HG03064 (cell line): ENCODE measurements around the gene TBCK.

Source experiments
- ATAC-seq: cut with Tn5 transposase; IDR thresholded peaks from one replicate; pipeline ENCODE4 v1.9.1; 2021; ENCODE audit warnings: low read depth; ENCODE audit not compliant: unreplicated experiment

TBCK gene

DNA sequence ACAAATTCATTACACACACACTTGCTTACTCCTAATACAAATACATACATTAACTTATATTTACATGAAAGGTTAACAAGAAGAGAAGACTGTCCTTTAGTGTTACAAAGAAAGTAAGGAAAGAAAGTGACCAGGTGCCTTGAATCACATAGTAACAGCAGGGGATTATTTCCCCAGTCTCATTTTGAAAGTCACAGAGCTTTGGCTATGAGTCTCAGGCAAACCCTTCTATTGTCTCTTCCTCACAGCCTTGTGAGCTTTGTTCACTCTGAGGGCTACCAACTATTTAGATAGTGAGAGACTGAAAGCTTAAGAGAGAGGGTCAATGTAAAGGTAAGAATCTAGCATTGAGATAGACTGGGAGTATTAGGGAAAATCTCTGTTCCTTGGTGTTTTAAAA lies 259.1 kb downstream of the TBCK start:
- no peak for ATAC-seq

DNA sequence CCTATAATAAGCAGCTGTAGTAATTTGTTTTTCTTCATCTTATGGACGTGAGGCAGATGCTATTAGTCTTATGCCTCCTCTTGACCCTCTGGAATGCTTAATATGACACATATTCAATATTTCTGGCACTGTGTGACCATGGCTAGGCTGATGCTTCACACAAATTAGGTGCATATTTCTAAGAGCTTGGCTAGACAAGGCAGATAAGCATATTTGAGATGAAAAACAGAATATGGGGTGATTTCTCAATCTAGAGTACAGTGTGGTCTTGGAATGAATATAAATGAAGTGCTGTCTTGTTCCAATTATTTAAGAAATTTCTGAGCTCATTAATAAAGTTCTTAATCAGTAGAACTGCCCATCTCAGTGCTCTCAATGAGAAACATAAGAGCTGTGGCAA lies 264.5 kb downstream of the TBCK start:
- ATAC-seq = no peak

- no peak for ATAC-seq
Observed at GRCh38 chr4:106049490-106049889, 266.5 kb downstream of the TBCK start.

GRCh38 chr4:106048250-106048971 lies 267.6 kb downstream of the TBCK start:
- no peak for ATAC-seq

GRCh38 chr4:106046083-106046482 lies 269.9 kb downstream of the TBCK start:
- ATAC-seq = no peak

- no peak for ATAC-seq
Observed at GRCh38 chr4:106041294-106042002, 274.6 kb downstream of the TBCK start.

DNA sequence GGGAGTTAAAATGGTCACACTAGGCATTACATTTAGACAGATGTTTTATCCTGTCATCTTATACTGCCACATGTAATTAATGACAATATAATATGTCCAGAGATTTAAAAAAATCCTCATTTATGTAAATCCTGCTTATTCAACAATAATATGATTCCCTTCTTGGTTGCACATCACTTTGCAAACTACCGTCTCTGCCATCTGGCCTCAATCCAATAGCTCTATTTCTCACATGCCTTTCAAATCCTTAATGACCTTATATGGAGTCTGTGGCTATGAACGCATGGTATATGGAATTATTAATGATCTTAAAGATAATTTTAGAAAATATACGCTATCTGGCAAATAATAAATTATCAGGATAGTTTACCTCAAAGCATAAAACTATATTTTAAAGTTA lies 276.2 kb downstream of the TBCK start:
- no peak for ATAC-seq

GRCh38 chr4:106038908-106039307 lies 277.1 kb downstream of the TBCK start:
- no peak for ATAC-seq

DNA sequence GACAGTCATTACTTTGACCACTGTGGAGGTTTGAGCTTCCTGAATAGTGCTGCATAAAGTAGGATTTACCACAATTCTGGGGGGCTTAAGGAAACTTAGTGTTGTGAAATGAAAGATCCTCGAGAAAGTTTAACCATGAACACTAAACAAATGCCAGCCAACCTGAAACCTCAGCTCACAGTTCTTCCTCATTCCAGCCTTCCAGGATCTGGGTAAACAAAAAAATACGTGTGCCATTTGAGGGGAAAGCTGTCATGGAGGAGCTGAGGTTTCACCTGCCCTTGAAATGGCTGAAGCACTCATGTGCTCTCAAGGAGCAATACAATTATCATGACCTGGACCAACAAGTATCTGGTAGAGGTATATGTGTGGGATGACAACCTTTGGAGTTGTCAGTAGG lies 278.0 kb downstream of the TBCK start:
- ATAC-seq = no peak

- no peak for ATAC-seq
Observed at GRCh38 chr4:106036848-106037247, 279.2 kb downstream of the TBCK start.

DNA sequence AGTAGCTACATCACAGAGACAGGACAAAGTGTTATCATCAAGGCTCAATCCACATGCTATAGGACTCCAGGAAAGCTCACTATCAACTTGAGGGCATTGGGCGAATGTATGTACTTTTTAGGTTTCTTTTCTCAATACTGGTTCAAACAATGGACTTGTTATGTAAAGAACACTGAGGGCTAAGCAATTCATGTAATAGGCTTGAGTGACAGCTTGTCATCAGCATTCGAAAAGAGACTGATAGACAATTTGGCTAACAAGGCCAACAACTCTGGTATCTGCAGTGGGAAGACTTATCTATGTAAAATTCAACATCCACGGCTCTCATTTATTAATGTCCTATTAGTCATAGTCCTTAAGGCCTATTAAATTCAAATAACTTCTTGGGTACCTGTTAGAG lies 279.7 kb downstream of the TBCK start:
- ATAC-seq = no peak

GRCh38 chr4:106035204-106035603 lies 280.8 kb downstream of the TBCK start:
- no peak for ATAC-seq

DNA sequence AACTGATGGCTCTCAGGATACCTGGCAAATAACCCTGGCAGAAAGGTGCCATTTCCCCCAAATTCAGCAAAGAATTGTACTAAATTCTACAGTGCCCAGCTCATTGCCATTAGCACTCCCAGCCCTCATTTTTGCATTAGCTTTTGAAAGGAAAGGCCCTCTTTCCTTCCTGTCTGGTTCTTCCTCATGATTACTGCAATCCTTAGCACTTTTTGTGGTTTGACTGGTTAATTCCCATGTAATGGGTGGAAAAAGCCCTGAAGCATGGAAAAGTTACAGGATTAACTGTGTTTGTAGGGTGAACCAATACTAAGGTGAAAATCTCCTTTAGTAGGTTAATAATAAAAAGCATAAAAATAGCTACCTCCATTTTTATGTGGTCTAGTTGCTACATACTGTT lies 281.3 kb downstream of the TBCK start:
- no peak for ATAC-seq

DNA sequence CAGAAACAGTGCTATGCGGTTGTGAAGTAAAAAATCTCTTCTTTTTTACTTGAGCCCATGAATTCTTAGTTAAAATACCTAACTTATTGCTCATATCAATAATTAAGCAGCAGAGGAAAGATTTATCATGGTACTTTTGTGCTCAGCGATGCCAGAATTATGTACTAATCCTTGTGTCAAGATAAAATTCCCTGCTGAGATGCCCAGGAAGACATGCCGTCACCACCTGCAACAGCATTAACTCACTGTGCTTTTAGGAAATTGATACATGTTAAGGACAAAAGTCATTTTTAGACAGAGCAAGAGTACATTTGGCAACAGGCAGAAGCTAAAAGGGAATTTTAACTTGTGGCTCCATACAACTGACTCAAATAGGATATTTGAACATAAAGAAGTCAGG lies 281.8 kb downstream of the TBCK start:
- no peak for ATAC-seq

DNA sequence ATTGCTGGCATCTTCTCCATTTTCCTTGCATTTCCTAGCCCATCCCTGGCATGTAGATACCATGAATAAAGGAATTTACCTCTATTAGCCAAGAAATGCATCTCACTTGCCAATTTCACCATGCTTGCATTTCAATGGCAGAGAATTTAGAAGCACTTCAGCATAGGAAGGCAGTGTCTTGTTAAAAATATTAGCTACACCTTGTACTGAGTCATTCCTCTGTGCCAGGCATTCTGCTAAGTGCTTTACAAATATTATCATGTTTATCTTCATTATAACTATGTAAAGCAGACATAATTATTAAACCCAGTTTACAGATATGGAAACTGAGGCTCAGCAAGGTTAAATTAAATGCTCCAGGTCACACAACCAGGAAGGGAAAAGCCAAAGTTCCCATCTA lies 282.5 kb downstream of the TBCK start:
- no peak for ATAC-seq

GRCh38 chr4:106032851-106033286 lies 283.1 kb downstream of the TBCK start:
- ATAC-seq = no peak

- ATAC-seq = no peak
Observed at GRCh38 chr4:106022454-106022853, 293.6 kb downstream of the TBCK start.

- no peak for ATAC-seq
Observed at GRCh38 chr4:106021737-106022410, 294.1 kb downstream of the TBCK start.

DNA sequence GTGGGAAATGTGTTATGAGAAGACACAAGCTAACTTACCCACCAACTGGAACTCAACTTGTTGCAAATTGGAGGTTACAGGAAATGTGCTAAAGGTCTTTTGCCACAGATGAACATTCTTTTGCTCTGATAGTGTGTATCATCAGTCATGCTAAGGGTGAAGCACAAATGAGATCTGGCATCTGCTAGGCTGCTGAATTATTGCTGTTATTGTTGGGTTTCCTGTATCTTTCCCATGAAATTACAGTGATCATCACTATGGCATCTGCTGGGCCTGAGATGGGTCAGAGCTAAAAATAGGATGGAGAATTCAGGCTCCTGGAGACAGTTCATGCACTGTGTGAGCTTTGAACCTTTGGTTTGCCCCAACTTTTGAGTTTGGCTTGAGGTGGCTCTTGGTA lies 296.2 kb downstream of the TBCK start:
- ATAC-seq = no peak

DNA sequence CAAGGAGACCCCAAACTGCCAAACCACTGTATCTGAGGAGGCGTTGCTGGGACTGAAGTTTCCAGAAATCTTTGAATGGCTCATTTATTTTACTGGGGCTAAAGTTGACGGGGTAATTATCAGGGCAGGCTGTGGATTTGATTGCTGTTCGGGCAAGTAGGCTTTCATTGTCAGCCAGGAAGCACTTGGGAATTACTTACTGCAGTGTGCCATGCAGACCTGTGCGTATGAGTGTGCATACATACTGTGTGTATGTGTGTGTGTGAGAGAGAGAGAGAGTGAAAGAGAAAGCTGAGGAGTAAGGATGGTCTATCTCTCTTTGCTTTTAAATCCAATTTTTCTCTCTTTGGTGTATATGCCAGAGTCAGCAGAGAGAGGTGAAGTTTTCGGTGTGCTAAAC lies 298.0 kb downstream of the TBCK start:
- ATAC-seq = no peak

DNA sequence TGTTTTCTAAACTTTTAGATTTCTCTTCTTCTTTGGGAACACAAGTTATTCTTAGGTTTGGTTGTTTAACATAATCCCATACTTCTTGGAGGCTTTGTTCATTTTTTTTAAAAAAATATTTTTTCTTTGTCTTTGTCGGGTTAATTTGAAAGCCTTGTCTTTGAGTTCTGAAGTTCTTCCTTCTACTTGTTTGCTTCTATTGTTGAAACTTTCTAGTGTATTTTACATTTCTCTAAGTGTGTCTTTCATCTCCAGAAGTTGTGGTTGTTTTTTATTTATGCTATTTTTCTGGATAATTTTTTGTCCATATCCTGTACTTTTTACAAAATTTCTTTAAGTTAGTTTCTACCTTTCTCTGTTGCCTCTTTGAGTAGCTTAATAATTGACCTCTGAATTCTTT lies 304.6 kb downstream of the TBCK start:
- ATAC-seq = no peak

- no peak for ATAC-seq
Observed at GRCh38 chr4:106010761-106011160, 305.2 kb downstream of the TBCK start.
